Inferior parietal cortex (tissue), 1 donor: ENCODE measurements around the gene RAPSN.

Experiments used
- DNase-seq: peaks from one replicate; pipeline ENCODE4 v3.0.0-alpha.2; 2016; ENCODE audit errors: extremely low spot score

Gene RAPSN

GRCh38 chr11:47448566-47449427 lies at the start of gene RAPSN:
Gene RAPSN, minus strand, starts transcription at chr11:47449136. Its CDS starts 172 bp downstream, at chr11:47448964.
- no peak for DNase-seq

GRCh38 chr11:47498149-47498548 lies 49.2 kb upstream of the RAPSN start:
- DNase-seq: no peak

GRCh38 chr11:47496808-47497207 lies 47.9 kb upstream of the RAPSN start:
- no peak for DNase-seq

- no peak for DNase-seq
These were observed 46.9 kb upstream of the RAPSN start for GRCh38 chr11:47495856-47496217.

- no peak for DNase-seq
These were observed 46.3 kb upstream of the RAPSN start for GRCh38 chr11:47495011-47495855.

GRCh38 chr11:47489395-47489755 lies 40.4 kb upstream of the RAPSN start:
- DNase-seq: no peak

GRCh38 chr11:47488674-47489394 lies 39.9 kb upstream of the RAPSN start:
- DNase-seq: no peak

- no peak for DNase-seq
These were observed 39.2 kb upstream of the RAPSN start for GRCh38 chr11:47488111-47488510.

GRCh38 chr11:47487421-47487820 lies 38.5 kb upstream of the RAPSN start:
- no peak for DNase-seq

- DNase-seq: no peak
These were observed 36.2 kb upstream of the RAPSN start for GRCh38 chr11:47485107-47485506.

GRCh38 chr11:47483457-47483856 lies 34.5 kb upstream of the RAPSN start:
- no peak for DNase-seq

- DNase-seq: no peak
These were observed 31.8 kb upstream of the RAPSN start for GRCh38 chr11:47480762-47481161.

- DNase-seq: no peak
These were observed 29.9 kb upstream of the RAPSN start for GRCh38 chr11:47478651-47479329.

- no peak for DNase-seq
These were observed 28.8 kb upstream of the RAPSN start for GRCh38 chr11:47477753-47478152.

GRCh38 chr11:47477323-47477722 lies 28.4 kb upstream of the RAPSN start:
- DNase-seq: no peak

GRCh38 chr11:47470671-47471070 lies 21.7 kb upstream of the RAPSN start:
- no peak for DNase-seq

GRCh38 chr11:47469361-47470179 lies 20.6 kb upstream of the RAPSN start:
- DNase-seq: no peak

- no peak for DNase-seq
These were observed 19.8 kb upstream of the RAPSN start for GRCh38 chr11:47468598-47469214.

GRCh38 chr11:47467357-47467756 lies 18.4 kb upstream of the RAPSN start:
- no peak for DNase-seq

- DNase-seq: peak; percentile 62
These were observed 17.8 kb upstream of the RAPSN start for GRCh38 chr11:47466701-47467250.
